Measurements from ENCODE around the gene STARD4.

Gene STARD4

GRCh38 chr5:111454198-111454622 lies 58.1 kb downstream of the STARD4 start:
- H3K4me3 ChIP-seq (ENCODE audit: low read depth, low read length): no peak overlapping the region
- peak; percentile 27 for DNase-seq (ENCODE audit: low read depth, low spot score)
- TF ChIP-seq CTCF (IDR thresholded peaks at IDR 0.05; ENCODE audit: low read depth, low read length): no peak
- in situ Hi-C loops (cut with HindIII; ENCODE audit: low sequenced_read_pairs): no loop called here

DNA sequence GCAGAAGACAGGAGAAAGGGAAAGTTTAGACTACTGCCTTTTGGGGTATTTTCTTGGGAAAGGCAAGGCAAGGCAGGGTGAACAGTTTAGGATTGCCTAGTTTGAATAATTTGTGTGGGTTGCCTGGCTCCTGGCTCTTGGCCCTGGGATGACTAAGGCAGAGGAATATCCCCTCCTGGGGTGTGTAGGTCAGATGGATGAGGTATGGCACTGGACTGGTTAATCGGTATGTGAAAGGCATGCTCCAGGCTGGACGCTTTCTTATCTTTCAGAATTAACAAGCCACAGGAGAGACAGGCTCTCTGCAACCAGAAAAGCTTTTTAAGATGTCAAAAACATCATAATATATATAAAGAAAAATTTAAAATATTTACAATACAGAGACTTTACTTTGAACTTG lies 58.6 kb downstream of the STARD4 start:
- no peak for TF ChIP-seq CTCF (IDR thresholded peaks at IDR 0.05; ENCODE audit: low read depth, low read length)
- peak; percentile 70 for DNase-seq (ENCODE audit: low read depth, low spot score)
- in situ Hi-C loops (cut with HindIII; ENCODE audit: low sequenced_read_pairs): no loop called here
- H3K4me3 ChIP-seq (ENCODE audit: low read depth, low read length): no peak overlapping the region

- no peak for TF ChIP-seq CTCF (IDR thresholded peaks at IDR 0.05; ENCODE audit: low read depth, low read length)
- in situ Hi-C loops (cut with HindIII; ENCODE audit: low sequenced_read_pairs): no loop called here
- no peak overlapping the region for H3K4me3 ChIP-seq (ENCODE audit: low read depth, low read length)
- no peak for DNase-seq (ENCODE audit: low read depth, low spot score)
These were observed 59.0 kb downstream of the STARD4 start for GRCh38 chr5:111453295-111453694.

DNA sequence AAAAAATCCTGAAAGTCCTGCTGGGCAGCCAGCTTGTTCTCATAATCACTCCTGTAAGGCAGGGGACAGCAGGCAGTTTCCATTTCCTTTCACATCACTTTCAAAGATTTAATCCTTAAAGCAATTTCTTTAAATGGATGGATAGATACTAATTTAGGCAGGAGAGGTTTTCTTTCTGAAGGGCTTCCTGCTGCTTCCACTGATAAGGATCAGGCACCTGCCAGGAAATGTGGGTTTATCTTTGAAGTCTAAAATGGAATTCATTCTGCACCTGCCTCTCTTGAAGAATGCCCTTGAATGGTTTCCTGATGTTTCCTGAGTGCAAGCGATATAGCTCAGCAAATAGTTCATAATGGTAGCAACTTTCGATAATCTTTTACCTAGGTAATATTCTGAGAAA lies 64.5 kb downstream of the STARD4 start:
- DNase-seq (ENCODE audit: low read depth, low spot score): no peak
- H3K4me3 ChIP-seq (ENCODE audit: low read depth, low read length): no peak overlapping the region
- no peak for TF ChIP-seq CTCF (IDR thresholded peaks at IDR 0.05; ENCODE audit: low read depth, low read length)
- in situ Hi-C loops (cut with HindIII; ENCODE audit: low sequenced_read_pairs): no loop called here

- TF ChIP-seq CTCF (IDR thresholded peaks at IDR 0.05; ENCODE audit: low read depth, low read length): no peak
- DNase-seq (ENCODE audit: low read depth, low spot score): peak; percentile 20
- in situ Hi-C loops (cut with HindIII; ENCODE audit: low sequenced_read_pairs): no loop called here
- no peak overlapping the region for H3K4me3 ChIP-seq (ENCODE audit: low read depth, low read length)
These were observed 65.2 kb downstream of the STARD4 start for GRCh38 chr5:111447099-111447498.

All from astrocyte of the spinal cord (primary cell).